ENCODE results near the gene CDC45. TPM values are rescaled to one million over a fixed set of nuclear protein-coding genes. Genes with fewer than 3 reads are reported as not detected.

Gene CDC45
- total RNA-seq, 1 donor from 2014 or later = 3.9 TPM

- ATAC-seq (ENCODE audit: low read depth) (no peak), DNase-seq (no peak)
- TF ChIP-seq CTCF (IDR thresholded peaks at IDR 0.05) = no peak
- H3K27ac Mint-ChIP-seq = no peak overlapping the region
- no peaks in the 10 kb centered on the region for H3K4me1 Mint-ChIP-seq
- H3K27me3 Mint-ChIP-seq = no peaks in the 10 kb centered on the region
- H3K36me3 Mint-ChIP-seq (ENCODE audit: low read depth) = peaks cover 75% of the 10 kb centered on the region
- ChIA-PET CTCF (no interaction called here), POLR2A (no interaction called here)
- H3K4me3 Mint-ChIP-seq = no peak overlapping the region
- intact Hi-C loops (cut with micrococcal nuclease) = no loop called here
- no peaks in the 10 kb centered on the region for H3K9me3 Mint-ChIP-seq
Observed at GRCh38 chr22:19455585-19456370, 23.9 kb upstream of the CDC45 start.

- ChIA-PET CTCF (no interaction called here), POLR2A (no interaction called here)
- DNase-seq (no peak), ATAC-seq (ENCODE audit: low read depth) (no peak)
- Mint-ChIP-seq H3K36me3 (ENCODE audit: low read depth) (peaks cover 78% of the 10 kb centered on the region), H3K27ac (no peak overlapping the region), H3K4me1 (no peaks in the 10 kb centered on the region), H3K27me3 (no peaks in the 10 kb centered on the region), H3K4me3 (no peak overlapping the region), H3K9me3 (no peaks in the 10 kb centered on the region)
- TF ChIP-seq CTCF (IDR thresholded peaks at IDR 0.05) = no peak
- intact Hi-C loops (cut with micrococcal nuclease) = no loop called here
Observed at GRCh38 chr22:19456541-19456940, 23.2 kb upstream of the CDC45 start.

GRCh38 chr22:19457828-19458428 is 21.8 kb upstream of the CDC45 start:
- Mint-ChIP-seq H3K9me3 (no peaks in the 10 kb centered on the region), H3K4me3 (no peak overlapping the region), H3K27me3 (no peaks in the 10 kb centered on the region), H3K27ac (no peak overlapping the region), H3K4me1 (no peaks in the 10 kb centered on the region), H3K36me3 (ENCODE audit: low read depth) (peaks cover 67% of the 10 kb centered on the region)
- ATAC-seq (ENCODE audit: low read depth) = no peak
- DNase-seq = no peak
- intact Hi-C loops (cut with micrococcal nuclease) = no loop called here
- POLR2A ChIA-PET = no interaction called here
- TF ChIP-seq CTCF (IDR thresholded peaks at IDR 0.05) = no peak
- CTCF ChIA-PET = no interaction called here

- Mint-ChIP-seq H3K4me1 (no peaks in the 10 kb centered on the region), H3K36me3 (ENCODE audit: low read depth) (peaks cover 65% of the 10 kb centered on the region), H3K4me3 (no peak overlapping the region), H3K9me3 (no peaks in the 10 kb centered on the region), H3K27me3 (no peaks in the 10 kb centered on the region), H3K27ac (no peak overlapping the region)
- intact Hi-C loops (cut with micrococcal nuclease) = no loop called here
- ATAC-seq (ENCODE audit: low read depth) (no peak), DNase-seq (no peak)
- TF ChIP-seq CTCF (IDR thresholded peaks at IDR 0.05) = no peak
- ChIA-PET CTCF (no interaction called here), POLR2A (no interaction called here)
Observed at GRCh38 chr22:19460036-19460435, 19.7 kb upstream of the CDC45 start.

- intact Hi-C loops (cut with micrococcal nuclease) = no loop called here
- Mint-ChIP-seq H3K9me3 (no peaks in the 10 kb centered on the region), H3K4me3 (no peak overlapping the region), H3K27me3 (no peaks in the 10 kb centered on the region), H3K27ac (no peak overlapping the region), H3K36me3 (ENCODE audit: low read depth) (peaks cover 62% of the 10 kb centered on the region), H3K4me1 (no peaks in the 10 kb centered on the region)
- TF ChIP-seq CTCF (IDR thresholded peaks at IDR 0.05) = no peak
- DNase-seq (no peak), ATAC-seq (ENCODE audit: low read depth) (no peak)
- CTCF ChIA-PET = no interaction called here
- POLR2A ChIA-PET = no interaction called here
Observed at GRCh38 chr22:19461506-19461905, 18.2 kb upstream of the CDC45 start.

Data from activated B cell treated with CpG ODN at 0.5 μM for 24 hours (primary cell).